Measurements from ENCODE around the gene ATF7IP. TPM values are rescaled to one million over a fixed set of nuclear protein-coding genes. Genes with fewer than 3 reads are reported as not detected.

Gene ATF7IP
- total RNA-seq, 1 donor from 2014 or later: 58.2 TPM

GRCh38 chr12:14387219-14387871 is 21.9 kb downstream of the ATF7IP start:
- Histone ChIP-seq H3K4me3 (peak overlapping the region in 1 of 2 donors; percentile 11), H3K4me1 (peaks cover 0 to 8% of the 10 kb centered on the region in 2 donors), H3K27me3 (no peaks in the 10 kb centered on the region), H3K27ac (no peak overlapping the region), H3K9me3 (no peaks in the 10 kb centered on the region), H3K36me3 (no peaks in the 10 kb centered on the region)
- no peak for DNase-seq (ENCODE audit: low spot score in 2 of 2)
- intact Hi-C loops (cut with DNase I): loop anchor here (5.0 kb wide), 1 partner anchor 130 kb away; no protein-coding TSS in a partner anchor
- no peak for TF ChIP-seq CTCF (IDR thresholded peaks at IDR 0.05)

GRCh38 chr12:14390449-14390848 is 25.0 kb downstream of the ATF7IP start:
- H3K9me3 ChIP-seq: no peaks in the 10 kb centered on the region
- intact Hi-C loops (cut with DNase I): no loop called here
- peak overlapping the region; percentile 47 to 48 for H3K27ac ChIP-seq
- TF ChIP-seq CTCF (IDR thresholded peaks at IDR 0.05): no peak
- no peak for DNase-seq (ENCODE audit: low spot score in 2 of 2)
- peaks cover 0 to 3% of the 10 kb centered on the region in 2 donors for H3K4me1 ChIP-seq
- peak overlapping the region in 1 of 2 donors; percentile 10 for H3K4me3 ChIP-seq
- no peaks in the 10 kb centered on the region for H3K27me3 ChIP-seq
- no peaks in the 10 kb centered on the region for H3K36me3 ChIP-seq

- intact Hi-C loops (cut with DNase I): no loop called here
- Histone ChIP-seq H3K27ac (peak overlapping the region; percentile 47 to 48), H3K9me3 (no peaks in the 10 kb centered on the region), H3K4me3 (peak overlapping the region in 1 of 2 donors; percentile 10), H3K4me1 (peaks cover 0 to 3% of the 10 kb centered on the region in 2 donors), H3K36me3 (no peaks in the 10 kb centered on the region), H3K27me3 (no peaks in the 10 kb centered on the region)
- DNase-seq (ENCODE audit: low spot score in 2 of 2): no peak
- no peak for TF ChIP-seq CTCF (IDR thresholded peaks at IDR 0.05)
Measured at GRCh38 chr12:14390870-14391530, 25.5 kb downstream of the ATF7IP start.

GRCh38 chr12:14393751-14394150 is 28.3 kb downstream of the ATF7IP start:
- TF ChIP-seq CTCF (IDR thresholded peaks at IDR 0.05): no peak
- DNase-seq (ENCODE audit: low spot score in 2 of 2): no peak
- intact Hi-C loops (cut with DNase I): no loop called here
- Histone ChIP-seq H3K27me3 (no peaks in the 10 kb centered on the region), H3K27ac (peak overlapping the region; percentile 31 to 65), H3K36me3 (no peaks in the 10 kb centered on the region), H3K4me3 (peak overlapping the region; percentile 14 to 49), H3K9me3 (peaks cover 0 to under 1% of the 10 kb centered on the region in 2 donors), H3K4me1 (peaks cover 0 to 3% of the 10 kb centered on the region in 2 donors)

- H3K27ac ChIP-seq: peak overlapping the region; percentile 31 to 65
Measured at GRCh38 chr12:14394317-14395073, 29.0 kb downstream of the ATF7IP start.

More at GRCh38 chr12:14394317-14395073, 29.0 kb downstream of the ATF7IP start:
- intact Hi-C loops (cut with DNase I): no loop called here
- Histone ChIP-seq H3K4me1 (peaks cover 0 to 3% of the 10 kb centered on the region in 2 donors), H3K9me3 (peaks cover 0 to 8% of the 10 kb centered on the region in 2 donors), H3K36me3 (no peaks in the 10 kb centered on the region), H3K27me3 (no peaks in the 10 kb centered on the region), H3K4me3 (peak overlapping the region; percentile 14 to 49)
- peak in 1 of 3 experiments; percentile 11 for TF ChIP-seq CTCF (IDR thresholded peaks at IDR 0.05)
- DNase-seq (ENCODE audit: low spot score in 2 of 2): peak in 1 of 2 donors; percentile 64

All from ascending aorta (tissue), 2 donors.